Liver (tissue), 9 donors: ENCODE results near the gene FAH. TPM values are rescaled to one million over a fixed set of nuclear protein-coding genes. Genes with fewer than 3 reads are reported as not detected.
A peak's percentile ranks its signal among the peaks of the same experiment; 100 is the strongest.

Experiments used
- DNase-seq: peaks from one replicate; pipeline ENCODE4 v3.0.0-alpha.2; 2017; ENCODE audit warnings: low spot score
- H3K27ac ChIP-seq, 2 donors: one replicate each; pipeline ENCODE4 v1.7.0; 2013; ENCODE audit warnings: inconsistent platforms in 2 of 2, low read length in 2 of 2, control low read depth in 1 of 2, low read depth in 1 of 2, mild to moderate bottlenecking in 1 of 2
- H3K27me3 ChIP-seq, 4 donors: one replicate each; pipeline versions ENCODE4 v1.6.1 to v1.7.0; 2013; ENCODE audit warnings: low read length in 3 of 4, inconsistent platforms in 1 of 4, mild to moderate bottlenecking in 1 of 4, moderate library complexity in 1 of 4; ENCODE audit not compliant: control insufficient read depth in 4 of 4, insufficient read depth in 4 of 4
- H3K36me3 ChIP-seq, 4 donors: one replicate each; pipeline versions ENCODE4 v1.6.1 to v1.7.0; 2013; ENCODE audit warnings: low read length in 3 of 4, mild to moderate bottlenecking in 3 of 4, low read depth in 1 of 4, moderate library complexity in 1 of 4; ENCODE audit not compliant: control insufficient read depth in 4 of 4, insufficient read depth in 3 of 4
- H3K4me1 ChIP-seq, 4 donors: one replicate each; pipeline versions ENCODE4 v1.6.1 to v1.7.0; 2013; ENCODE audit warnings: low read length in 3 of 4, mild to moderate bottlenecking in 3 of 4, moderate library complexity in 1 of 4; ENCODE audit not compliant: control insufficient read depth in 4 of 4, insufficient read depth in 4 of 4
- H3K4me3 ChIP-seq, 3 donors: one replicate each; pipeline versions ENCODE4 v1.6.1 to v1.7.0; 2013; ENCODE audit warnings: low read length in 3 of 3, control low read depth in 1 of 3, low read depth in 1 of 3, mild to moderate bottlenecking in 1 of 3
- H3K9ac ChIP-seq, 2 donors: one replicate each; pipeline ENCODE4 v1.7.0; 2013; ENCODE audit warnings: low read length in 2 of 2, mild to moderate bottlenecking in 2 of 2, moderate library complexity in 2 of 2, control low read depth in 1 of 2, low read depth in 1 of 2
- H3K9me3 ChIP-seq, 4 donors: one replicate each; pipeline versions ENCODE4 v1.6.1 to v1.7.0; 2013; ENCODE audit warnings: low read length in 3 of 4; ENCODE audit not compliant: control insufficient read depth in 4 of 4
- EGR1 ChIP-seq, 2 donors: IDR thresholded peaks; 2 replicates each; pipeline ENCODE4 v1.6.1; 2016 to 2018; ENCODE audit warnings: antibody characterized with exemption in 2 of 2, low read depth in 2 of 2
- FOXA1 ChIP-seq: IDR thresholded peaks from 2 replicates; pipeline ENCODE4 v1.6.1; 2016; ENCODE audit warnings: antibody characterized with exemption
- FOXA2 ChIP-seq: IDR thresholded peaks from 2 replicates; pipeline ENCODE4 v1.6.1; 2016; ENCODE audit warnings: antibody characterized with exemption
- GABPA ChIP-seq, 2 donors: IDR thresholded peaks in 1 of 2; conservative IDR thresholded peaks in 1 of 2; 2 replicates each; pipeline ENCODE4 v1.6.1; 2016; ENCODE audit warnings: antibody characterized with exemption in 2 of 2, mild to moderate bottlenecking in 1 of 2, moderate library complexity in 1 of 2
- HNF4A ChIP-seq, 2 donors: conservative IDR thresholded peaks; 2 replicates each; pipeline ENCODE4 v1.6.1; 2016; ENCODE audit warnings: antibody characterized with exemption in 2 of 2, mild to moderate bottlenecking in 2 of 2
- HNF4G ChIP-seq: IDR thresholded peaks from 2 replicates; pipeline ENCODE4 v1.6.1; 2016; ENCODE audit warnings: antibody characterized with exemption
- JUND ChIP-seq, 2 donors: IDR thresholded peaks; 2 replicates each; pipeline ENCODE4 v1.6.1; 2016; ENCODE audit warnings: antibody characterized with exemption in 2 of 2
- NR2F2 ChIP-seq: IDR thresholded peaks from 2 replicates; pipeline ENCODE4 v1.6.1; 2016; ENCODE audit warnings: antibody characterized with exemption
- RAD21 ChIP-seq, 2 donors: IDR thresholded peaks; 2 replicates each; pipeline ENCODE4 v1.6.1; 2016; ENCODE audit warnings: antibody characterized with exemption in 2 of 2, mild to moderate bottlenecking in 2 of 2
- RXRA ChIP-seq, 2 donors: IDR thresholded peaks; 2 replicates each; pipeline ENCODE4 v1.6.1; 2017 to 2018; ENCODE audit warnings: antibody characterized with exemption in 2 of 2, mild to moderate bottlenecking in 1 of 2
- SP1 ChIP-seq: IDR thresholded peaks from 2 replicates; pipeline ENCODE4 v1.6.1; 2018; ENCODE audit warnings: antibody characterized with exemption, mild to moderate bottlenecking
- TAF1 ChIP-seq: conservative IDR thresholded peaks from 2 replicates; pipeline ENCODE4 v1.6.1; 2016; ENCODE audit warnings: antibody characterized with exemption, mild to moderate bottlenecking
- YY1 ChIP-seq: IDR thresholded peaks from 2 replicates; pipeline ENCODE4 v1.6.1; 2016; ENCODE audit warnings: antibody characterized with exemption, mild to moderate bottlenecking
- WGBS: extraction: QIAGEN DNeasy Blood & Tissue Kit; methylation state at CpG from one replicate; pipeline ENCODE4 v1.1.7; 2013; 5-methylcytosine and 5-hydroxymethylcytosine counted together
- polyA plus RNA-seq, 2 donors: library from polyadenylated mRNA; stranded (reverse) in 1 of 2; unstranded in 1 of 2; fragments of 200-250 nt in 1 of 2; fragments of >200 nt in 1 of 2; fragmentation: Nextera tagmentation in 1 of 2; extraction: Ambion mirVana in 1 of 2; gene quantifications; one replicate each; pipeline versions ENCODE4 v1.2.1 to v1.2.3, GENCODE V29; 2013 to 2015
- total RNA-seq, 2 donors: library from RNA; depleted of rRNA; stranded (reverse); fragments of >200 nt; gene quantifications; one replicate each; pipeline ENCODE4 v1.2.3, GENCODE V29; 2014
- TF ChIP-seq, protein P1 (sequence below): IDR thresholded peaks from 2 replicates; pipeline ENCODE4 v1.6.1; 2016; ENCODE audit warnings: antibody characterized with exemption
- TF ChIP-seq, protein P2 (sequence below): IDR thresholded peaks from 2 replicates; pipeline ENCODE4 v1.6.1; 2016; ENCODE audit warnings: antibody characterized with exemption
- TF ChIP-seq, protein P3 (sequence below): IDR thresholded peaks from 2 replicates; pipeline ENCODE4 v1.6.1; 2016; ENCODE audit warnings: antibody characterized with exemption, mild to moderate bottlenecking
- TF ChIP-seq, protein P4 (sequence below): IDR thresholded peaks from 2 replicates; pipeline ENCODE4 v1.6.1; 2016; ENCODE audit warnings: antibody characterized with exemption
- TF ChIP-seq, protein P5 (sequence below): fragments of 150-350 bp; IDR thresholded peaks from 2 replicates; pipeline ENCODE4 v1.5.1; 2017; ENCODE audit warnings: improper control_type of control experiment, low read depth, low read length; ENCODE audit not compliant: missing input control
- donor health status: healthy.
- donor health status: healthy.
- donor health status: healthy.
- donor health status: healthy.
- donor health status: healthy.

FAH gene
- total and polyA plus RNA-seq, 4 donors: 42.1 to 226 (median 186) TPM

DNA sequence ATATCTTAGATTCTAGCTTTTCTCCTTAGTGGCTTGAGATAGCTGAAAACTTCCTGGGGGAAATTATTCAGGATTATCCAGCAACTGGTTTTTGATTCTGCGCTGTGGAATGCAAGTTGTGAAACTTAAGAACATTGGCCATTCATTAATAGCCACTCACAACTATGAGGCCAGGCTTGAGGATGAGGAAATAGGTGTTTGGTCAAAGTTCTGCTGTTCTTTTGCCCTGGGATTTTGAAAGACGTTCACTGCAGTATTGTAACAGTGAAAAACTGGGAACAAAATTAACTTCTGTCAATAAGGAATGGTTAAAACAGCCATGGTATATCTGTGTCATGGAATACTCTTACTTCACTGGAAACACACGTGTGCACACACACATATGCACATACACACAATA is 55.1 kb downstream of the FAH start:
- peaks cover 21 to 65% (median 59%) of the 10 kb centered on the region in 4 donors for H3K4me1 ChIP-seq
- DNase-seq: no peak
- H3K9me3 ChIP-seq: no peaks in the 10 kb centered on the region
- TF ChIP-seq, protein P1, sequence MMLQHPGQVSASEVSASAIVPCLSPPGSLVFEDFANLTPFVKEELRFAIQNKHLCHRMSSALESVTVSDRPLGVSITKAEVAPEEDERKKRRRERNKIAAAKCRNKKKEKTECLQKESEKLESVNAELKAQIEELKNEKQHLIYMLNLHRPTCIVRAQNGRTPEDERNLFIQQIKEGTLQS: peak; percentile 70
- TF ChIP-seq RXRA (IDR thresholded peaks at IDR 0.05) (peak; percentile 89 to 93), TAF1 (no peak), HNF4G (peak; percentile 91), EGR1 (IDR thresholded peaks at IDR 0.05; ENCODE audit: low read depth in 2 of 2) (peak; percentile 21 to 84), HNF4A (conservative IDR thresholded peaks at IDR 0.05) (peak; percentile 99), FOXA1 (peak; percentile 93), FOXA2 (peak; percentile 93), GABPA (IDR thresholded peaks at IDR 0.05 in 1 of 2, conservative IDR thresholded peaks at IDR 0.05 in 1 of 2) (peak in 1 of 2 donors; percentile 57), JUND (IDR thresholded peaks at IDR 0.05) (peak; percentile 83 to 89), NR2F2 (peak; percentile 71), YY1 (peak; percentile 86), RAD21 (IDR thresholded peaks at IDR 0.05) (peak; percentile 47 to 57), SP1 (peak; percentile 95)
- TF ChIP-seq, protein P2, sequence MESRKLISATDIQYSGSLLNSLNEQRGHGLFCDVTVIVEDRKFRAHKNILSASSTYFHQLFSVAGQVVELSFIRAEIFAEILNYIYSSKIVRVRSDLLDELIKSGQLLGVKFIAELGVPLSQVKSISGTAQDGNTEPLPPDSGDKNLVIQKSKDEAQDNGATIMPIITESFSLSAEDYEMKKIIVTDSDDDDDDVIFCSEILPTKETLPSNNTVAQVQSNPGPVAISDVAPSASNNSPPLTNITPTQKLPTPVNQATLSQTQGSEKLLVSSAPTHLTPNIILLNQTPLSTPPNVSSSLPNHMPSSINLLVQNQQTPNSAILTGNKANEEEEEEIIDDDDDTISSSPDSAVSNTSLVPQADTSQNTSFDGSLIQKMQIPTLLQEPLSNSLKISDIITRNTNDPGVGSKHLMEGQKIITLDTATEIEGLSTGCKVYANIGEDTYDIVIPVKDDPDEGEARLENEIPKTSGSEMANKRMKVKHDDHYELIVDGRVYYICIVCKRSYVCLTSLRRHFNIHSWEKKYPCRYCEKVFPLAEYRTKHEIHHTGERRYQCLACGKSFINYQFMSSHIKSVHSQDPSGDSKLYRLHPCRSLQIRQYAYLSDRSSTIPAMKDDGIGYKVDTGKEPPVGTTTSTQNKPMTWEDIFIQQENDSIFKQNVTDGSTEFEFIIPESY: peak; percentile 87
- TF ChIP-seq, protein P3, sequence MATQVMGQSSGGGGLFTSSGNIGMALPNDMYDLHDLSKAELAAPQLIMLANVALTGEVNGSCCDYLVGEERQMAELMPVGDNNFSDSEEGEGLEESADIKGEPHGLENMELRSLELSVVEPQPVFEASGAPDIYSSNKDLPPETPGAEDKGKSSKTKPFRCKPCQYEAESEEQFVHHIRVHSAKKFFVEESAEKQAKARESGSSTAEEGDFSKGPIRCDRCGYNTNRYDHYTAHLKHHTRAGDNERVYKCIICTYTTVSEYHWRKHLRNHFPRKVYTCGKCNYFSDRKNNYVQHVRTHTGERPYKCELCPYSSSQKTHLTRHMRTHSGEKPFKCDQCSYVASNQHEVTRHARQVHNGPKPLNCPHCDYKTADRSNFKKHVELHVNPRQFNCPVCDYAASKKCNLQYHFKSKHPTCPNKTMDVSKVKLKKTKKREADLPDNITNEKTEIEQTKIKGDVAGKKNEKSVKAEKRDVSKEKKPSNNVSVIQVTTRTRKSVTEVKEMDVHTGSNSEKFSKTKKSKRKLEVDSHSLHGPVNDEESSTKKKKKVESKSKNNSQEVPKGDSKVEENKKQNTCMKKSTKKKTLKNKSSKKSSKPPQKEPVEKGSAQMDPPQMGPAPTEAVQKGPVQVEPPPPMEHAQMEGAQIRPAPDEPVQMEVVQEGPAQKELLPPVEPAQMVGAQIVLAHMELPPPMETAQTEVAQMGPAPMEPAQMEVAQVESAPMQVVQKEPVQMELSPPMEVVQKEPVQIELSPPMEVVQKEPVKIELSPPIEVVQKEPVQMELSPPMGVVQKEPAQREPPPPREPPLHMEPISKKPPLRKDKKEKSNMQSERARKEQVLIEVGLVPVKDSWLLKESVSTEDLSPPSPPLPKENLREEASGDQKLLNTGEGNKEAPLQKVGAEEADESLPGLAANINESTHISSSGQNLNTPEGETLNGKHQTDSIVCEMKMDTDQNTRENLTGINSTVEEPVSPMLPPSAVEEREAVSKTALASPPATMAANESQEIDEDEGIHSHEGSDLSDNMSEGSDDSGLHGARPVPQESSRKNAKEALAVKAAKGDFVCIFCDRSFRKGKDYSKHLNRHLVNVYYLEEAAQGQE: peak; percentile 85
- TF ChIP-seq, protein P4, sequence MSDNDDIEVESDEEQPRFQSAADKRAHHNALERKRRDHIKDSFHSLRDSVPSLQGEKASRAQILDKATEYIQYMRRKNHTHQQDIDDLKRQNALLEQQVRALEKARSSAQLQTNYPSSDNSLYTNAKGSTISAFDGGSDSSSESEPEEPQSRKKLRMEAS: peak; percentile 83
- TF ChIP-seq, protein P5, sequence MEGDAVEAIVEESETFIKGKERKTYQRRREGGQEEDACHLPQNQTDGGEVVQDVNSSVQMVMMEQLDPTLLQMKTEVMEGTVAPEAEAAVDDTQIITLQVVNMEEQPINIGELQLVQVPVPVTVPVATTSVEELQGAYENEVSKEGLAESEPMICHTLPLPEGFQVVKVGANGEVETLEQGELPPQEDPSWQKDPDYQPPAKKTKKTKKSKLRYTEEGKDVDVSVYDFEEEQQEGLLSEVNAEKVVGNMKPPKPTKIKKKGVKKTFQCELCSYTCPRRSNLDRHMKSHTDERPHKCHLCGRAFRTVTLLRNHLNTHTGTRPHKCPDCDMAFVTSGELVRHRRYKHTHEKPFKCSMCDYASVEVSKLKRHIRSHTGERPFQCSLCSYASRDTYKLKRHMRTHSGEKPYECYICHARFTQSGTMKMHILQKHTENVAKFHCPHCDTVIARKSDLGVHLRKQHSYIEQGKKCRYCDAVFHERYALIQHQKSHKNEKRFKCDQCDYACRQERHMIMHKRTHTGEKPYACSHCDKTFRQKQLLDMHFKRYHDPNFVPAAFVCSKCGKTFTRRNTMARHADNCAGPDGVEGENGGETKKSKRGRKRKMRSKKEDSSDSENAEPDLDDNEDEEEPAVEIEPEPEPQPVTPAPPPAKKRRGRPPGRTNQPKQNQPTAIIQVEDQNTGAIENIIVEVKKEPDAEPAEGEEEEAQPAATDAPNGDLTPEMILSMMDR: no peak
- WGBS: 22% methylated on average over 3 of the region's 3 CpGs
- H3K27ac ChIP-seq: peak overlapping the region; percentile 49 to 62
- no peak overlapping the region for H3K9ac ChIP-seq
- no peaks in the 10 kb centered on the region for H3K27me3 ChIP-seq
- peaks cover 0 to 5% (median 2%) of the 10 kb centered on the region in 4 donors for H3K36me3 ChIP-seq
- H3K4me3 ChIP-seq: no peak overlapping the region
